Body of pancreas (tissue), 4 donors: ENCODE data around the gene ACOT6.

Source experiments
- POLR2A ChIP-seq, 3 donors: fragments of 450-650 bp; IDR thresholded peaks; one replicate each; pipeline ENCODE4 v1.6.1; 2016; ENCODE audit warnings: antibody characterized with exemption in 3 of 3, mild to moderate bottlenecking in 2 of 3
- TF ChIP-seq, protein P1 (sequence below), 7 experiments: fragments of 450-650 bp in 4 of 7; fragments of 200-600 bp in 3 of 7; sonication (generic) in 3 of 7; IDR thresholded peaks; one replicate each; pipeline ENCODE4 v1.5.1; 2016 to 2019; ENCODE audit warnings: antibody characterized with exemption in 7 of 7

DNA sequence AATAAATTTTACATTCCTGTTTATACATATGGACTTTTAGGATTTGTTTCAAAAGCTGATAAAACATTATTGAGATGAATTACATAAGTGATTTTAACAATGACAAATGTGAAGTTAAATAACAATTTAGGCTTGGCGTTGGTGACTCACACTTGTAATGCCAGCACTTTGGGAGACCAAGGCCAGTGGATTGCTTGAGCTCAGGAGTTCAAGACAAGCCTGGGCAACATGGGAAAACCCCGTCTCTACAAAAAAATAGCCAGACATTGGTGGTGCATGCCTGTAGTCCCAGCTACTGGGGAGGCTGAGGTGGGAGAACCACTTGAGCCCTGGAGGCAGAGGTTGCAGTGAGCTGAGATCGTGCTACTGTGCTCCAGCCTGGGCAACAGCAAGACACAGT, 35.9 kb upstream of the ACOT6 start:
- TF ChIP-seq, protein P1, sequence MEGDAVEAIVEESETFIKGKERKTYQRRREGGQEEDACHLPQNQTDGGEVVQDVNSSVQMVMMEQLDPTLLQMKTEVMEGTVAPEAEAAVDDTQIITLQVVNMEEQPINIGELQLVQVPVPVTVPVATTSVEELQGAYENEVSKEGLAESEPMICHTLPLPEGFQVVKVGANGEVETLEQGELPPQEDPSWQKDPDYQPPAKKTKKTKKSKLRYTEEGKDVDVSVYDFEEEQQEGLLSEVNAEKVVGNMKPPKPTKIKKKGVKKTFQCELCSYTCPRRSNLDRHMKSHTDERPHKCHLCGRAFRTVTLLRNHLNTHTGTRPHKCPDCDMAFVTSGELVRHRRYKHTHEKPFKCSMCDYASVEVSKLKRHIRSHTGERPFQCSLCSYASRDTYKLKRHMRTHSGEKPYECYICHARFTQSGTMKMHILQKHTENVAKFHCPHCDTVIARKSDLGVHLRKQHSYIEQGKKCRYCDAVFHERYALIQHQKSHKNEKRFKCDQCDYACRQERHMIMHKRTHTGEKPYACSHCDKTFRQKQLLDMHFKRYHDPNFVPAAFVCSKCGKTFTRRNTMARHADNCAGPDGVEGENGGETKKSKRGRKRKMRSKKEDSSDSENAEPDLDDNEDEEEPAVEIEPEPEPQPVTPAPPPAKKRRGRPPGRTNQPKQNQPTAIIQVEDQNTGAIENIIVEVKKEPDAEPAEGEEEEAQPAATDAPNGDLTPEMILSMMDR (IDR thresholded peaks at IDR 0.05) = no peak
- TF ChIP-seq POLR2A (IDR thresholded peaks at IDR 0.05) = no peak
